Peyer's patch (tissue), 4 donors: ENCODE data around the gene TNIK. TPM values are rescaled to one million over a fixed set of nuclear protein-coding genes. Genes with fewer than 3 reads are reported as not detected.

Experiments used
- DNase-seq, 3 donors: peaks; one replicate each; pipeline ENCODE4 v3.0.0-alpha.2; 2017 to 2019
- H3K27ac ChIP-seq, 4 donors: fragments of 200-600 bp; sonication (generic); one replicate each; pipeline ENCODE4 v1.5.1; 2016 to 2019
- H3K27me3 ChIP-seq, 2 donors: fragments of 200-600 bp; sonication (generic); one replicate each; pipeline ENCODE4 v1.5.1; 2019
- H3K36me3 ChIP-seq, 3 donors: fragments of 200-600 bp; sonication (generic); one replicate each; pipeline ENCODE4 v1.5.1; 2016 to 2019
- H3K4me1 ChIP-seq, 4 donors: fragments of 200-600 bp; sonication (generic); one replicate each; pipeline ENCODE4 v1.5.1; 2016 to 2019
- H3K4me3 ChIP-seq, 4 donors: fragments of 200-600 bp; sonication (generic); 1 replicate in 3 of 4; 2 replicates in 1 of 4; pipeline ENCODE4 v1.5.1; 2016 to 2019; ENCODE audit warnings: mild to moderate bottlenecking in 1 of 4
- H3K9me3 ChIP-seq, 4 donors: fragments of 200-600 bp; sonication (generic); one replicate each; pipeline ENCODE4 v1.5.1; 2016 to 2019; ENCODE audit warnings: mild to moderate bottlenecking in 1 of 4
- CTCF ChIP-seq, 6 experiments: fragments of 450-650 bp in 4 of 6; fragments of 200-600 bp in 2 of 6; sonication (generic) in 1 of 6; IDR thresholded peaks; one replicate each; pipeline ENCODE4 v1.5.1; 2017 to 2019; ENCODE audit warnings: antibody characterized with exemption in 6 of 6, mild to moderate bottlenecking in 3 of 6, moderate library complexity in 1 of 6
- POLR2A ChIP-seq, 2 donors: fragments of 450-650 bp; IDR thresholded peaks; one replicate each; pipeline ENCODE4 v1.5.1; 2017; ENCODE audit warnings: antibody characterized with exemption in 2 of 2, mild to moderate bottlenecking in 2 of 2, moderate library complexity in 2 of 2
- total RNA-seq, 4 donors: library from RNA; depleted of rRNA; stranded (reverse); fragments of >200 nt; gene quantifications; one replicate each; pipeline ENCODE4 v1.1.0, GENCODE V29; 2016

The TNIK gene
- total RNA-seq, 4 donors from 2014 or later = 37.1 to 84.8 (median 74.4) TPM

- Histone ChIP-seq H3K27ac (no peak overlapping the region), H3K27me3 (no peaks in the 10 kb centered on the region), H3K4me1 (peaks cover 0 to 3% (median 0%) of the 10 kb centered on the region in 4 donors), H3K36me3 (no peaks in the 10 kb centered on the region), H3K4me3 (no peak overlapping the region), H3K9me3 (no peaks in the 10 kb centered on the region)
- DNase-seq = no peak
- TF ChIP-seq CTCF (IDR thresholded peaks at IDR 0.05) = no peak
- TF ChIP-seq POLR2A (IDR thresholded peaks at IDR 0.05) = no peak
These were observed 403.7 kb downstream of the TNIK start for GRCh38 chr3:171056528-171056927.

GRCh38 chr3:171055336-171056178, 404.6 kb downstream of the TNIK start:
- no peak overlapping the region for H3K4me3 ChIP-seq
- H3K27ac ChIP-seq = no peak overlapping the region
- TF ChIP-seq CTCF (IDR thresholded peaks at IDR 0.05) (no peak), POLR2A (IDR thresholded peaks at IDR 0.05) (no peak)
- no peak for DNase-seq
- no peaks in the 10 kb centered on the region for H3K36me3 ChIP-seq
- H3K27me3 ChIP-seq = no peaks in the 10 kb centered on the region
- H3K4me1 ChIP-seq = peaks cover 0 to 3% (median 0%) of the 10 kb centered on the region in 4 donors
- no peaks in the 10 kb centered on the region for H3K9me3 ChIP-seq

- peaks cover 0 to 3% (median 0%) of the 10 kb centered on the region in 4 donors for H3K4me1 ChIP-seq
- TF ChIP-seq CTCF (IDR thresholded peaks at IDR 0.05) (no peak), POLR2A (IDR thresholded peaks at IDR 0.05) (no peak)
- DNase-seq = no peak
- no peaks in the 10 kb centered on the region for H3K27me3 ChIP-seq
- no peak overlapping the region for H3K4me3 ChIP-seq
- H3K9me3 ChIP-seq = no peaks in the 10 kb centered on the region
- no peaks in the 10 kb centered on the region for H3K36me3 ChIP-seq
- no peak overlapping the region for H3K27ac ChIP-seq
These were observed 405.3 kb downstream of the TNIK start for GRCh38 chr3:171054921-171055320.

- H3K27ac ChIP-seq = no peak overlapping the region
- no peak overlapping the region for H3K4me3 ChIP-seq
- H3K4me1 ChIP-seq = peaks cover 0 to 3% (median 0%) of the 10 kb centered on the region in 4 donors
- no peak for DNase-seq
- H3K9me3 ChIP-seq = no peaks in the 10 kb centered on the region
- no peak for TF ChIP-seq CTCF (IDR thresholded peaks at IDR 0.05)
- no peak for TF ChIP-seq POLR2A (IDR thresholded peaks at IDR 0.05)
- H3K27me3 ChIP-seq = no peaks in the 10 kb centered on the region
- H3K36me3 ChIP-seq = no peaks in the 10 kb centered on the region
These were observed 406.0 kb downstream of the TNIK start for GRCh38 chr3:171054231-171054630.

GRCh38 chr3:171049861-171050444, 410.3 kb downstream of the TNIK start:
- H3K27me3 ChIP-seq = no peaks in the 10 kb centered on the region
- H3K4me1 ChIP-seq = peaks cover 0 to 3% (median 0%) of the 10 kb centered on the region in 4 donors
- no peak overlapping the region for H3K27ac ChIP-seq
- no peaks in the 10 kb centered on the region for H3K9me3 ChIP-seq
- DNase-seq = peak in 2 of 3 donors; percentile 17 to 57
- TF ChIP-seq CTCF (IDR thresholded peaks at IDR 0.05) (peak in 4 of 6 experiments; percentile 42 to 63 (median 56)), POLR2A (IDR thresholded peaks at IDR 0.05) (no peak)
- H3K36me3 ChIP-seq = no peaks in the 10 kb centered on the region
- H3K4me3 ChIP-seq = no peak overlapping the region
